NCI-H146 (cell line): ENCODE data around the gene CDC42EP5.

Experiments used
- DNase-seq: peaks from one replicate; lab custom pipeline; 2025; lab: John Stamatoyannopoulos, UW

CDC42EP5 gene

DNA sequence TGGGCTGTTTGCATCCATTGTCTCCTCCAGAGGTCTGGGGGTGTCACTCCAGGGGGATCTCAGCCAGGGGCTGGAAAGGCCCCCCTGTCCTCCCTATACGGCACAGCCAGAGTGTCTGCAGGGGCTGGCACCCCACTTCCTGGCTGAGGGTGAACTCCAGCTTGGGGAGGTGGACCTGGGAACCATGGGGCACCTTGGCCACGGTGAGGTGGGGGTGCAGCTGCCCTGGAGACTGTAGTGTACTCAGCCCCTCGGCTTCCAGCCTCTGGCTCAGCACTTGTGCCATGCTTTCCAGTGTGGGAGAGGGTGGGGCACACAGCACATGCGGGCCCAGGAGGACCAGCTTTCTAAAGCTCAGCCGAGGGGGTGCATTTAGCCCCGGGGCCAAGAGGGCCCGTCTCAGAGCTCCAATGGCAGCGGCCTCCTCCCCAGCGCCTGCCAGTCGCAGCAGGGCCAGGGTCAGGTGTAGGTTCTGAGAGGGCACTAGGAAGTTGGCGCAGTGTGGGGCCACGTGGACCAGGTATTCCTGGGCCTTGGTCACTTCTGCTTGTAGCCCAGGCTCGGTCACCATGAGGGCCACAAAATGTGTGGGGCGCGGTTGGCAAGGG, 10.9 kb downstream of the CDC42EP5 start:
- DNase-seq = no peak

DNA sequence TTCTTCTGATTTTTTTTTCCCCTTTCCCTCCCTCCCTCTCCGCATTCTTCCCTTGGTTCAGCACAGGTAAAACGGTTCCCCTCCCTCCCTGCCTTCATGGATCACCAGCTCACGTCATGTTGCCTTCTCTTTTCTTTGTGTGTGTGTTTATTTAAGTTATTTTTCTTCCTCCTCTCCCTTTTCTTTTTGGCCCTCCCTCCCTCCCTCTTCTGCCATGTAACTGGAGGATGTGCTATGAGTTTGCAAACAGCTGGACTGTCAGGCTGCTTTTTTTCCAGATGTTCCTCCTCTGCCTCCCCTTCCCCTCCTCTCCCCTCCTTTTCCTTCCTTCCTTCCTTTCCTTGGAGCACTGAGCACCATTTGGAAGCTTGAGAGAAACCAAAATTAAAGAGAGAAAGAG, 11.5 kb downstream of the CDC42EP5 start:
- DNase-seq = no peak

- DNase-seq = no peak
These were observed 11.9 kb downstream of the CDC42EP5 start for GRCh38 chr19:54461210-54461609.

DNA sequence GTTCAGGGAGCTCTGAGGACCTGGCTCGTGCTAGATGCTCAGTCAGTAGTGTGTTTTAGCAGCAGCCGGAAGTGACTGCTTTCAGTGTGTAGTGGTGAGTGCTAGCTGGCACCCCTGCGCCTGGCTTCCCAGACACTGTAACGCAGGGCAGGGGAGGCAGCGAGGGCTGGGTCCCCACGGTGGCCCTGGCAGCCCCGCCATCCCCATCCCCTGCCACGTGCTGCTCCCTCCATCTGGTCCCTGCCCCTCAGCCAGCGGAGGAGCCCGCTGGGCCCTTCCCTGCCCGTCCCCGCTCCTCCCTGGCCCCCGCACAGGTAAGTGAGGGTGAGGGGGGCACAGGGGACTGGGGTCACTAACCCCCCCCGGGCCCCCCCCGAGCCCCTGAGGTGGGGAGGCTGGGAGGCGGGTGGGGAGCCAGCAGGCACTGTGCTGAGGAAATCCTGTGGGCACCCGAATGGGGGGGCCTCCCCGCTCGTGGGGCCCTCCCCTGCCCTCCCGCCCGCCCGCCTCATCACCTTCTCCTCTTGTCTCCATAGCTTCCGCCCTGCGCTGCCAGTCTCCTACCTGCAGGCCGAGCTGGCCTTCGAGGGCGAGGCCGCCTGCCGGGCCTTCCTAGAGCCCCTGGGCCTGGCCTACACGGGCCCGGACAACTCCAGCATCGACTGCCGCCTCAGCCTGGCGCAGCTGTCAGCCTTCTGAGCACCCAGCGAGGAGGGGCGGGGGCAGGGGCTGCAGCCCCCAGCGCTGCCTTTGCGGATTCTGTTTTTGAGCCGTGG, 12.7 kb downstream of the CDC42EP5 start:
- no peak for DNase-seq

- peak; percentile 94 for DNase-seq
These were observed 13.5 kb downstream of the CDC42EP5 start for GRCh38 chr19:54459282-54460229.

DNA sequence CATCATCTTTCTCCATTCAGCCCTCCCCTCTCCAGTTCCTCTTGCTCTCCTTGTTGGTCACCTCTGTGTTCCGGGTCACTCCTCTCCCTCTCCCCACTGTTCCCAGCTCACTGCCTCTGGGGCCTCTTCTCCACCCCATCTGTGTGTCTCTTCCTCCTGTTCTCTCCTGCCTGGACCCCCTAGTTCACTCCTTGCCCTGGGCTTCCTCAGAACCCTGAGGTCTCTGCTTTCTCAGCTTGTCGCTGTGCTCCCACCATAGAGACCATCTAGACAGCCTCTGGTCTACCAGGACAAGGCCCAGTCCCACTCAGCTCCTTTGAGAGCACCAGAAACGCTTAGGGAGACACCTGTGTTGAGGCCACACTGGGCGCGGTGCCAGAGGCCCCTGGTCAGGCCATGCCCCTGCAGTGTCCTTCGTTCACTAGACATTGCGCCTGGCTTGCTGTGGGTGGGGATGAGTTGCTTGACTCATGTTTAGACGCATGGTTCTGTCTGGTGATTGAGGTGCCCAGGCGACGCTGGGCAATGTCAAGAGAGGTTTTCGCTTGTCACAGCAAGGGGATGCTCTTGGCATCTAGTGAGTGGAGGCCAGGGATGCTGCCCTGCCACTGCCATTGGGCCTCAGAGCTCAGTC, 14.3 kb downstream of the CDC42EP5 start:
- no peak for DNase-seq

- no peak for DNase-seq
These were observed 15.1 kb downstream of the CDC42EP5 start for GRCh38 chr19:54457773-54458647.

DNA sequence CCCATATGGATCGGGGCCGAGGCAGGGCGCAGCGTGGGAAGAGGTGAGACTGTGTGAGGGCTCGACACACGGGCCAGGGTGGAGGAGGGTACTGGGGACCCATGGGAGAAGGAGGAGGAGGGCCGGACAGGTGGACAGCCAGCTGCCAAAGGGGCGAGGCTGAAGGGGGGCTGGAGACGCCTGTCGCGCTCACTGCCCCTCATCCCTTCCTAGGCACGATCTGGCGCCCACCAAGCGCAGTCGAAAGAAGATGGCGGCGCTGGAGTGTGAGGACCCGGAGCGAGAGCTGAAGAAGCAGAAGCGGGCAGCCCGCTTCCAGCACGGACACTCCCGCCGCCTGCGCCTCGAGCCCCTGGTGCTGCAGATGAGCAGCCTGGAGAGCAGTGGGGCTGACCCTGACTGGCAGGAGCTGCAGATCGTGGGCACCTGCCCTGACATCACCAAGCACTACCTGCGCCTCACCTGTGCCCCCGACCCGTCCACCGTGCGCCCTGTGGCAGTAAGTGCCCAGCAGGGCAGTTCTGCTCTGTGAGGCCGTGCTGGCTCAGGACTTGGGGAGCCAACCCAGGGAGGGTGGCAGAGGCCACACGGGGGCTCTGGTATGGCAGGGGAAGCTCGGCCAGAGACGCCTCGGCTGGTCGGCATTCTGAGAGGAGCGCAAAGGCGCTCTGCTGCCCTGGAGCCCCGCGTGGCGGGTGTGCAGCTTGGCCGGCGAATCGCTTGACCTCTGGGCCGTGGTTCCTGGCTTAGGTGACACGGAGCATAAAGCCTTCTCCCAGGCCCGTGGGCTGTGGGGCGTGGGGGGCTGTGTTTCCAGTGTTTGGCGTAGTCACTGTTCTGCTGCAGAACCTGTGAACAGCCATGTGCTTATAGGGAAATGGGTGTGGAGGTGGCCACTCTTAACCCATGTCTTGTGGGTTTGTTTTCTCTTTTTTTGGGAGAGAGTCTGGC, 16.4 kb downstream of the CDC42EP5 start:
- no peak for DNase-seq

- no peak for DNase-seq
These were observed 17.2 kb downstream of the CDC42EP5 start for GRCh38 chr19:54455786-54456422.

DNA sequence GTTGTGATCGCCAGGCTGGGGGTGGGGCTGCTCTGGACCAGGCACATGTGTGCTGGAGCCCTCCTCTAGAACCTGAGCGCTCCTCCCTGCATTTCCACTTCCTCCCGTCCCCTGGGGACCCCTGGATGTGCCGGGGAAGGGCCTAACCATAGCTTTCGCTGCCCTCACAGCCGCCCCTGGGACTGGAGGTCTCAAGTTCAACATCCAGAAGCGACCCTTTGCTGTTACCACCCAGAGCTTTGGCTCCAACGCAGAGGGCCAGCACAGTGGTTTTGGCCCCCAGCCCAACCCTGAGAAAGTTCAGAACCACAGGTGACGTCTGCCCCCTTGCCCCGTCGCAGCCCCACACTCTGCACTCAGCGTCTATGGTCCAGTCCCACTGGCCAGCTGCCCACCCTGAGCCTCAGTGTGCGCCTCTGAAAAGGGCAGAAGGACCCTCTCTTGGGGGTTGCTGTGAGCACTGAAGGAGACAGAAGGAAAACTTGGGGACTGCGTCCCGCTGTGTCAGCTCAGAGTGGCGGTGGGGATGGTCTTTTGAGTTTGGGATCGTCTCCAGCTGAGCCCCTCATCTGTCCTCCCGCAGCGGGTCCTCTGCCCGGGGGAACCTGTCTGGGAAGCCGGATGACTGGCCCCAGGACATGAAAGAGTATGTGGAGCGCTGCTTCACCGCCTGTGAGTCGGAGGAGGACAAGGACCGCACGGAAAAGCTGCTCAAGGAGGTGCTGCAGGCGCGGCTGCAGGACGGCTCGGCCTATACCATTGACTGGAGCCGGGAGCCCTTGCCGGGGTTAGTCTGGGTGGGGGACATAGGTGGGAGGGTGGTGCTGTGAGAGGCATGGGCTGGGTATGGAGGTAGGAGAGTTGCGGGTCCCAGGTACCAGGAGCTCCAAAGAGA, 18.1 kb downstream of the CDC42EP5 start:
- DNase-seq = no peak

DNA sequence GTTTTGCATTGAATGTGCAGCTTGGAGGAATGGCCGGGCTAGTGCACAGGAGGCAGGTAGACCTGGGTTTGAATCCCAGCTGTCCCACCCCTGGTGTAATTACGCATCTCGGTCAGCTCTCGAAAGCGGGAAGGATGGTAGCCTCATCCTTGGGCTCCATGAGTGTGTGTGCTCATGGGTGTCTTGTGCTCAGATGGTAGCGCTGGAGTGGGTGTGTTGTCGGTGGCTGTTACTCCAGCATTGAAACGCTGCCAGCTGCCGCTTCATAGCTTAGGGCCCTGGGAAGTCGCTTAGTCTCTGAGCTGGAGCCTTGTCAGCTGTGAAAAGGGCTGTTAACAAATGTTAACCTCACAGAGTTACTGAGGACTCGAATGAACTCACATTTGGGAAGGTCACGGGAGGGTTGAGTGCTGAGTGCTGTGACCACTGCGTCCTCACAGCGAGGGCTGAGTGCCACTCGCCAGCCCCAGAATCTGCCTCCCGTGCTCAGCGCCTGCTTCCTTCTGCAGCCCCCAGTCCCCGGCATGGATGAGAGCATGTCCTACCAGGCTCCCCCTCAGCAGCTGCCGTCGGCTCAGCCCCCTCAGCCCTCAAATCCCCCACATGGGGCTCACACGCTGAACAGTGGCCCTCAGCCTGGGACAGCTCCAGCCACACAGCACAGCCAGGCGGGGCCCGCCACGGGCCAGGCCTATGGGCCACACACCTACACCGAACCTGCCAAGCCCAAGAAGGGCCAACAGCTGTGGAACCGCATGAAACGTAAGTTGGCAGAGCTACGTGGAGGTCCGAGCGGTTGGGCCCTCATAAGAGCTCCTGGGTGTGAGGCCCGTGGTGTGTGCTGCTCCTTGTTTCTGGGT, 18.9 kb downstream of the CDC42EP5 start:
- no peak for DNase-seq

DNA sequence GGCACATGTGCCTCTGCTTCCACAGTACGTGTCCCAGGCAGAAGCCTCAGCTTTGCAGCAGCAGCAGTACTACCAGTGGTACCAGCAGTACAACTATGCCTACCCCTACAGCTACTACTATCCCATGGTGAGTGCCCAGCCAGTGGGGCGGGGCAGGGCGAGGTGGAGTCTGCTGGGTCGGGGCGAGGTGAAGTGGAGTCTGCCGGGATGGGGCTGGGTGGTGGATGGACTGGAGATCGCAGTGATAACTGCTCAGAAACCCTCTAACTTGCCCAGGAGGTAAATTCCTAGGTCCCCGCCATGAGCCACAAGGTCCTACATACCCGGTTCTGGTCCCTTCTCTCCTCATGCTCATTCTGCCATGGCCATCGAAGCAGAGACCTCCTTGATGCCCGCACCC, 20.5 kb downstream of the CDC42EP5 start:
- DNase-seq = no peak

DNA sequence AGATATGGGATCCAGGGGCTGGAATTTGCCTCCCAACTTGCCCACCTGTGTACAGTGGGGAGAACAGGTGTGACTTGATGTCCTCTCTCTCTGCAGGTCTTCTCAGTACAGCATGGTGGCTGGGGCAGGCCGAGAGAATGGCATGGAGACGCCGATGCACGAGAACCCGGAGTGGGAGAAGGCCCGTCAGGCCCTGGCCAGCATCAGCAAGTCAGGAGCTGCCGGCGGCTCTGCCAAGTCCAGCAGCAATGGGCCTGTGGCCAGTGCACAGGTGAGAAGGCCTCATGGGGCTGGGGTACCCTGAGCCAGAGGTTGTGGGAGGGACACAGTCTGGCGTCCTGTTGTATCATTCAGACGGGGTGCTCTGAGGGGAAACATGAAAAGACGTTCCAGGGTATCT, 21.1 kb downstream of the CDC42EP5 start:
- DNase-seq = no peak

DNA sequence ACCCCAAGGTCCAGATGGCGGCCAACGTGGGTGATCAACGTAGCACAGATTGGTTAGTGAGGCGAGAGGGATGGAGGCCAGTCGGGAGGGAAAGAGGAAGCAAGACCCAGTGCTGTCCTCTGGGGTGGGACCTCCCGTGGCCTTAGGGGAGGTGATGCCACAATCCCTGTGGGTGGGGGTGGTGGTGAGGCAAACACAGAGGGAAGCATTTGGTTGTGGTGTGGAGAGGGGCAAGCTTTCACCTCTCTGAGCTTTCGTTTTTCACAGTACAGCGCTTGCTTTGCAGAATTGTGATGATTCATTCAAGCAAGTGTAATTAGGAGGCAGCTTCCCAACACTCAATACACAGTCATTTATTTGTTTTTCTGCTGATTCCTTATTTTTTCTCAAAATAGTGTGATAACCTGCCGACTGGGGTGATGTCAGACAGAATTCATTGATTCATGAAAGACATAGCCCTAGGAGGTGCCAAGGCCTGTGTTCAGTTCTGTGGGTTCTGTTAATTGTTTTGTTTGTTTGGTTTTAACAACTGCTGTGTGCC, 21.7 kb downstream of the CDC42EP5 start:
- no peak for DNase-seq

- no peak for DNase-seq
These were observed 23.4 kb downstream of the CDC42EP5 start for GRCh38 chr19:54449701-54450069.

DNA sequence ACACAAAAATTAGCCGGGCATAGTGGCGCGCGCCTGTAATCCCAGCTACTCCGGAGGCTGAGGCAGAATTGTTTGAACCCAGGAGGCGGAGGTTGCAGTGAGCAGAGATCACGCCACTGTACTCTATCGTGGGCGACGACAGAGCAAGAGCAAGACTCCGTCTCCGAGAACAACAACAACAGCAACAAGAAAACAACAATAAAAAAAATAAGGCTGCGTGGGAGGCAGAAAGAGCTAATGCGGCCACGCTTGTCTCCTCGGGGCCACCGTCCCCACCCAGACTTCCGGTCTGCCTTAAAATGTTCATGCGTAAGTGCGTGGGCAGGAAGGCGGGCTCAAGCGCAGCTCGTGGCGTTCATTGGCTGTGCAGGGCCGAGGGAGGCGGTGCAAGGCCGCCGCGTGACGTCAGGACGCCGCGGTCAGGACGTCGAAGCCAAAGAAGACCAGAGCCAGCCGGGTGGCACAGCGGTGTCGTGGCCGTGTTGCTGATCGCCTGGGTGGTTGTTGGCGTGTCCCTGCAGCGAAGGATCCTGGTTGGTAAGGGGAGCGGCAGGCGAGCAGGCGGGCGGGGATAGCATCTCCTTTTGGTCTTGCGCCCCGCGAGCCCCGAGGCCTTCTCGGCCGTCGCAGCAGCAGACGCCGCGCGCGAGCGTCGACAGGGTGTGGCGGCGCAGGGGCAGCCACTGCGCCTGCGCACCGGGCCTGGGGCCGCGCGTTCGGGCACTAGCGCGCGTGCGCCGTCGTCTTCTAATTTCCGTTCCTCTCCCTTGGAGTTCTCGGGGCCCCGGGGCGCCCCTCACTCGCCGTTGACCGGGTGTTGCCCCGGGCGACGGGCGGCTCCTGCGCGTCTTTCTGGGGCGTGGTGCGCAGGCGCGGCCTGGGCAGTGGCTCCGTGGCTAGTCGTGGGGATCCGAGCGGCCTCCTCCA, 24.1 kb downstream of the CDC42EP5 start, which contains the start of gene LENG8:
TSS of gene LENG8 (plus strand) at position 426 of the 927 bp plus-strand sequence. CDS start 2,146 bp downstream, outside the sequence.
- peak; percentile 97 for DNase-seq
